T-helper 22 cell (primary cell): Measurements from ENCODE around the gene MLXIPL.
"Not testable (repeated sequence)": the region's sequence is repeated elsewhere in the genome, so short reads cannot be mapped to it uniquely, and the experiment has no call there.

Experiments used
- DNase-seq: peaks from one replicate; pipeline ENCODE4 v3.0.0-alpha.2; 2020; ENCODE audit warnings: low read depth

Gene MLXIPL

DNA sequence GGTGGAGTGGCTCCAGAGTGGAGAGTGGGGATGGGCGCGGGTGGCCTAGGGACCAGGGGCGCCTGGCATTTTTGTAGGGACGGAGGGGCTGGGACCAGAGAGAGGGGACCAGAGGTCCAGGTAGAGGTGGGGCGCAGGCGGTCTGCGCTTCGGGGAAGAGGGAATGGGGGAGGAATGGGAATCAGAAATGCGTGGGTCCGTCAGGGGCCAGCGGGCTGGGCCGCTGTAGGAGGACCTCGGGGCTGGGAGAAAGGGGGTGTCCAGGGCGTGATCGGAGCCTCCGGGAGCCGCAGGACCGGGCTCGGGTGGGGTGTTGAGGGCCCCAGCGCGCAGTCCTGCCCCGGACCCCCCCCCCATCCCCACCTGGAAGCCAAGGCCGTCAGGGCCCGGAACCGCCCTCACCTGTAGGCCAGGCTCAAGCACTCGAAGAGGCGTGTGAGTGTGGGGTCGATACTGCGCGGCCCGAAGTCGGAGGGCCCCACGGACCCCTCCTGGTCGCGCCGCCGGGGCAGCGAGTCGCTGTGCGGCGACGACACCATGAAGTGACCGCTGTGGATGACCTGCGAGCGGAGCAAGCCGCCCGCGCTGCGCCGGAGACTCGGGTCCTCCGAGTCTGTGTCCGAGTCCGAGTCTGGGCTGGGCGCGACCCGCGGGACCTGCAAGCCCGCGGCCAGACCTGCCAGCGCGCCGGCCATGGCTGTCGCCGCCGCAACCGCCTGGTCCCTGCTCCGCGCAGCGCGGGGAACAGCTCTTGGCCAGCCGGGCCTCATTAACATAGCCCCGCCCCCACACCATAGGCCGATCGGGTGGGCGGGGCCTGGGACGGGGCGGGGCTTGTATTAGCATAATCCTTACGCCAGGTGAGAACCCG is at the start of gene MLXIPL:
TSS of gene MLXIPL (minus strand) at position 725 of the 871 bp plus-strand sequence. CDS start at position 695, 30 bp downstream.
- peak; percentile 38 for DNase-seq

- DNase-seq = no peak
Observed at GRCh38 chr7:73671857-73672445, 47.6 kb upstream of the MLXIPL start.

- no peak for DNase-seq
Observed at GRCh38 chr7:73671322-73671661, 47.0 kb upstream of the MLXIPL start.

GRCh38 chr7:73669858-73670385 is 45.6 kb upstream of the MLXIPL start:
- DNase-seq = no peak

DNA sequence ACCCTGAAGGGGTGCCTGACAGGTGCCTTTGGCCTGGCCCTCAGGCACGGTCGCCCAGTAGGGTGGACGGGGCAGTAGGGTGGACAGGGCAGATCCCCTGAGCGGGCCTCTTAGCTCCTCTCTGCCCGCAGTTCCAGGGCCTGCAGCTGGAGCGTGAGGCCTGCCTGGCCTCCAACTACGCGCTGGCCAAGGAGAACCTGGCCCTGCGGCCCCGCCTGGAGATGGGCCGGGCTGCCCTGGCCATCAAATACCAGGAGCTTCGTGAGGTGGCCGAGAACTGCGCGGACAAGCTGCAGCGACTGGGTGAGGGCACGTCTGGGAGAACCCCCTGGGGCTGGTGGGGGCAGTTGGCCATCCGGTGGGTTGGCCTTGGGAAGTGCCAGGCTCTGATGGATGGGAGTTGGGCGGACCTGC is 45.0 kb upstream of the MLXIPL start:
- DNase-seq = no peak

- DNase-seq = no peak
Observed at GRCh38 chr7:73668886-73669230, 44.5 kb upstream of the MLXIPL start.

DNA sequence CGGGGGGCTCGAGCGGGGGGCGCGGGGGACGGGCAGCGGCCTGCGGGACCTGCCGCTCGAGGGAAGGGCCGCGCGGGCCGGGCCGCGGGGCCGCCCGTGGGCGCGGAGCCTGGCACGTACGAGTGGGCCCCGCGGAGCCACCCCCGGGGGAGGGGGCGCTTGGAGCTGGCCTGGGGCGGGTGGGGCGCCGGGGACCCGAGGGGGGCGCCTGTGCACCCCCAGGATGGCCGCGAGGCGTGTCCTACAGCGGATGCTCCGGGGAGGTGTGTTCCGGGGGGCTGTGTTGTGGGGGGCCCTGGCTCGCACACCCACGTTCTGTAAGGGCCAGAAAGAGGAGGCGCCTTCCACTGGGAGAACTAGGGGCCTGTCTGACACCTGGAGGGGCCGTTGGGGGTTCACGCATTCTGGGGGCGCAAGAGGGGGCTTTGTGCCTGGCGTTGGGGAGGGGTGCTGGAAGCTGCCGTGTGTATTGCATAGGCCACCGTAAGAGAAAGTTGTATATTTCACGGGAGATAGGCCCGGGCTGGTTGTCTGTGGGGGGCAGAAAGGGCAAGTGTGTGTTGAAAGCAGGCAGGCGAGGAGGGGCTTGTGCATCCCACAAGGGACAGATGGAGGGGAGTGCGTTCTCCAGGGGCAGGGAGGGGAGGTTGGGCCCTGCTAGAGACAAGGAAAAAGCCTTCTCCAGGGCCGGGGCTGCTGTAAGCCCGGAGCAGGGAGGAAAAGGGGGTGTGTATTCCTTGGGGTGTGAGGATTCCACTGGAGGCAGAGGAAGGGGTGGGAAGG is 44.0 kb upstream of the MLXIPL start:
- no peak for DNase-seq

GRCh38 chr7:73667344-73668102 is 43.2 kb upstream of the MLXIPL start, which contains the start of gene VPS37D:
Gene VPS37D, plus strand, starts transcription at chr7:73667831. Its CDS starts 128 bp downstream, at chr7:73667959.
- peak; percentile 86 for DNase-seq

DNA sequence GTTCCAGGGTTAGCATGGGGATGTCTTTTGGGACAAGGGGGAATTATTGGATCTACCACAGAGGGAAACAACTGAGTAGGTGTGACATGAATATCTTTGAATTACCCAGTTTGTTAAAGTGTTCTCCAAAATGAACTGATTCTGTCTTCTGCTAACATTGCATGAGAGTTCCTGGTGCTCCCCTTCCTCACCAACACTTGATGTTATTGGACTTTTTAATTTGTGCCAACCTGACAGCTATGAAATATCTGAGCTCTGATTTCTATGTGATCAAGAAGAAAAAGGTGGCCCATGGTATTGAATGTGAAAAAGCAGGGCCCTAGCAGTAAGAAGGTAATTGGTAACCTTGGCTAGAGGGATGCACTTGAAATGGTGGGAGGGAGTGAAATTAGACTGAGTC is 38.7 kb upstream of the MLXIPL start:
- no peak for DNase-seq

GRCh38 chr7:73660594-73660993 is 36.3 kb upstream of the MLXIPL start:
- not testable (repeated sequence) for DNase-seq

GRCh38 chr7:73659983-73660382 is 35.7 kb upstream of the MLXIPL start:
- no peak for DNase-seq

DNA sequence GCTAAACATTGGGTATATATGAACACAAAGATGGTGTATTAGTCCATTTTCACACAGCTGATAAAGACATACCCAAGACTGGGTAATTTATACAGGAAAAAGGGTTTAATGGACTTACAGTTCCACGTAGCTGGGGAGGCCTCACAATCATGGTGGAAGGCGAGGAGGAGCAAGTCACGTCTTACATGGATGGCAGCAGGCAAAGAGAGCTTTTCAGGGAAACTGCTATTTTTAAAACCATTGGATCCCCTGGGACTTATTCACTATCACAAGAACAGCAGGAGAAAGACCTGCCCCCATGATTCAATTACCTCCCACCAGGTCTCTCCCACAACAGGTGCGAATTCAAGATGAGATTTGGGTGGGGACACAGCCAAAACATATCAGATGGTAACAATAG is 31.0 kb upstream of the MLXIPL start:
- not testable (repeated sequence) for DNase-seq

DNA sequence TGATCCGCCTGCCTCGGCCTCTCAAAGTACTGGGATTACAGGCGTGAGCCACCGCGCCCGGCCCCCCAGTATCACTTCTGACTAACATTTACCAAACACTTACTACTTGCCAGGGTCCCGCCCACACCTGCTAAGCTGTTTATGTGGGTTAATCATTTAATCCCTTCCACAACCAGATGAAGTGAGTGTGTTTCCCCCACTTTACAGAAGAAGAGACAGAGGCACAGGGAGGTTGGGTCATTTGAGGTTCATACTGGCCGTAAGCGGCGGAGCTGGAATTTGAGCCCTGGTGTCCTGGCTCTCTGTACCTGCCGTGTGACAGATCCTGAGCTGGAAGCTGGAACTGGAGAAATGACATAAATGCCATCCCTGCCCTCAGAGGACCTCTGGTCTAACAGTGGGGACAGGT is 28.2 kb upstream of the MLXIPL start:
- DNase-seq = no peak

DNA sequence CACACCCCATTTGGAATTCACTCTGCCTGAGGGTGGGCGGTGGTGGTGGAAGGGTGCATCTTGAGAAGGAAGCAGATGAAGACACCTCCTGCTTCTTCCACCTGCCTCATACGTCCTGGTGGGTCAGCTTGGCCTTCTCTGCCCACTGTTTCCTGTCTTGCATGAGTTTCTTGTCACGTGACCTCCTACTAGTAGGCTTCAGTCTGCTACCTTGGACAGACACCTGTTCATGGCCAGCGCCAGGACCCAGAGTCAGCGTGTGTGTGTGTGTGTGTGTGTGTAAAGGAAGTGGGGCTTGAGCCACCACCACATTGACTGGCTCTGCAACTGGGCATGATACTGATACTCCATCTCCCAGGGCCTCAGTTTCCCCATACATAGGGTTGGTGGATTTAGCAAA is 26.2 kb upstream of the MLXIPL start:
- DNase-seq = no peak

- DNase-seq = no peak
Observed at GRCh38 chr7:73649576-73649975, 25.3 kb upstream of the MLXIPL start.

GRCh38 chr7:73648593-73649332 is 24.4 kb upstream of the MLXIPL start:
- no peak for DNase-seq

- DNase-seq = no peak
Observed at GRCh38 chr7:73647725-73648592, 23.6 kb upstream of the MLXIPL start.

DNA sequence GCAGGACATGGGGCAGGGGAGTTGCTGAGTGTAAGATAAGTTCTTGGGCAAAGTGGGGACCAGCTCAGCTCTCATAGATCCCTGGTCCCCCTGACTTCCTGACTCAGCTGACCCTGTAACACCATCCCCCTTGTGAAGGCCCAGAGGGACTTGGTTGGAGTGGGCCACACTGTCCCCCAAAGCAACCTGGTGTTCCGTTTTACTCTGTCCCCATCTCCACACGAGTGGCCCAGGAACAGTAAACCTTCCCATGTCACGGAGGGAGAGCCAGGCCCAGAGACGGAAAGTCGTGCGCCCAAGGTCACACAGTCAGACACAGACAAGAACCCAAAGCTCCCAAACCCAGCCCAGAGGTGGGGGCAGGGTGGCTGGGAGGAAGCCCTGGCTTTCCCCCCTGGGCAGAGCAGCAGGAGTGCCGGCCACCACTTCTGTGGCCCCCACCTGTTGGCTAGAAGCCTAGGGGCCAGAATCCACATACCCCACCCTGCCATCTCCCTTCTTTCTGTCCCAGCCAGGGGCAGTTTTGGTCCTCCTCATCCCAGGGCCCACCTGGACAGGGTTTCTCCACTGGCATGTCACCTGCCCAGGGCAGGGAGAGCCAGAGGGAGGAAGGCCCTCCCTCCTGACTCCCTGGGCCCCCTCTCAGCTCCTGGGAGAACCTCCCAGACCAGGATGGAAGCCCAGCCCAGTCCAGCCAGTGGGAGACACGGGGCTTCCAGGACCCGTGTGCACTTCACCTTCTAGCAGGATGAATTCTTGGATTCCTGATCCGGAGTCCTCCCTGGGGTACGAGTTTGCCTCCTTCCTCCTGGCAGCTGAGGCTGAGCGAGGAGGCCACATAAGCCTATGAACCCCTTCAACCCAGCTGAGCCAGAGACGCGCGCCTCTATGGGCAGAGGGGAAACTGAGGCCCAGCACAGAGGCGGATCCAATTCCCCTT is 22.7 kb upstream of the MLXIPL start:
- DNase-seq = no peak

DNA sequence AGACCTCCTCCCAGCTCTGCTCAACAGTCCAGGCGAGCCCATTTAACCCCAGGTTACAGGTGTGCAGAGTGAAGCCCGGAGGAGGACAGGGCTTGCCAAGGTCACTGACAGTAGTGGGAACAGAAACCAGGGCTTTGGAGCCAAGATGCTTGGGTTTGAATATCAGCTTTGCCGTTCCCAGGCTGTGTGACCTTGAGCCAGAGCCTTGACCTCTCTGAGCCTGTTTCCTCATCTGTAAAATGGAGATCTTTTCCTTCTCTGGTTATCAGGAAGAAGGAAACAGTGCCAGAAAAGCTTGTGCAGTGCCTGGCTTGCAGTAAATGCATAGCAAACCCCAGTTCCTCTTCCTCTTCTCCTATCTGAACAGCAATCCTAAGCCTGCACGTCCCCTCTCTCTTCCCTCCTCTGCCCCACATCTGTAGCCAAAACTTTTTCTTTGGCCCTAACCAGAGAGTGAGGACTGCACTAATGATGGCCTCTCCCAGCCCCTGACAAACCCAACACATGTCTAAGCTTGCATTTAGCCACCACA is 21.4 kb upstream of the MLXIPL start:
- DNase-seq = no peak
